LNCaP clone FGC (cell line): Measurements from ENCODE around the gene ZNF660.
"Not testable (repeated sequence)": the region's sequence is repeated elsewhere in the genome, so short reads cannot be mapped to it uniquely, and the experiment has no call there.

Experiments
- DNase-seq: peaks from one replicate; pipeline ENCODE4 v3.0.0-alpha.2; 2011; ENCODE audit warnings: low read depth
- H3K4me3 ChIP-seq: 2 replicates; pipeline ENCODE4 v1.5.1; 2011; ENCODE audit warnings: mild to moderate bottlenecking, low read depth, low read length, control low read depth
- CTCF ChIP-seq: IDR thresholded peaks from 2 replicates; pipeline ENCODE4 v1.5.1; 2012; ENCODE audit warnings: mild to moderate bottlenecking; ENCODE audit not compliant: control insufficient read depth, insufficient read depth; ENCODE audit errors: extremely low read depth

Gene ZNF660

GRCh38 chr3:44562147-44562546, 22.6 kb upstream of the ZNF660 start:
- DNase-seq, result no peak
- no peak for TF ChIP-seq CTCF
- no peak overlapping the region for H3K4me3 ChIP-seq

GRCh38 chr3:44568561-44568960, 16.2 kb upstream of the ZNF660 start:
- TF ChIP-seq CTCF, result no peak
- DNase-seq, result no peak

GRCh38 chr3:44571024-44571423, 13.7 kb upstream of the ZNF660 start:
- DNase-seq, result no peak
- no peak for TF ChIP-seq CTCF
- no peak overlapping the region for H3K4me3 ChIP-seq

More at GRCh38 chr3:44568561-44568960, 16.2 kb upstream of the ZNF660 start:
- no peak overlapping the region for H3K4me3 ChIP-seq

DNA sequence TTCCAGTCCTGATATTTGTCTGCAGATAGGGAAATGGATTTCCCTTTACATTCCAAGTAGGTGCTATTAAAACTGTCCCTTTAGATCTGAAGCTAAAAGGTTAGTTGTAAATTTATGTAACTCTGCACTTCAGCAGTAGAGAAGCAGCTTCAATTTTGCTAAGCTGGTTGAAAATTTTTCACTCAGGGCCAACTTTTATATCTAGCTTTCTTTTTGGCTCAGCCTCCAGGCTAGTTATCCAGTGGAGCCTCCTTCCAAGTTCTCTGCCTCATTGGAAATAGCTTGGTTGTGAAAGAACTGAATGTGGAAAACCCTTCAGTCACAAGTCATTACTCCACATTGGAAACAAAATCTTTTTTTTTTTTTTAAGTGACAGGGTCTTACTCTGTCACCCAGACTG, 8.2 kb upstream of the ZNF660 start:
- H3K4me3 ChIP-seq, result no peak overlapping the region
- no peak for DNase-seq
- no peak for TF ChIP-seq CTCF

DNA sequence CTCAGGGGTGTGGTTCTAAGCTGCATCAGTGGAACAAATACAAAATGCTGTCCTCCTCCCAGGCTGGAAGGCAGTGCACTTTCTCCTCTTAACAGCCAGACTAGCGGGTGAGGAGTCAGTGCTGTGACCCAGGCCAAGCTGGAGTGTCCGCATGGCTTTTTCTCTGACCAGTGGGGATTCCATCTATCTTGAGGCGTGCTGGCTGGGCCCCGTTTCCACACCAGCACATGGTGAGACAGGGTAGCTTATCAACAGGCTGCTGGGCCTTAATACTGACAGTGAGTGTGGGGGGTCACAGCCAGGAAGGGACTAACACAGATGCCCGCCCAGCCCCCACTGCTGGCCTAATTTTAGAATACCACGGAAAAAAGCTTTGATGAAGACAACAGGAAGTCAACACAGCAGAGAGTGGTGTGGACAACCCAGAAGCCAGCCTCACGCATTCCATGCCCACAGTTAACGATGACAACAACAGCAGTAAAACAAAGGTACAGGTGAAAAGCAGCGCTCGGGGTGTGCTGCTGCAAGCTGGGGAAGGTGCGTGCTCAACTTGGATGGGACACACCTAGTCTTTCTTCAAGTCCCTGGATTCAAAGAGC, 7.3 kb upstream of the ZNF660 start:
- H3K4me3 ChIP-seq, DNase-seq: not testable (repeated sequence)

- not testable (repeated sequence) for H3K4me3 ChIP-seq, DNase-seq
Observed at GRCh38 chr3:44578316-44578715, 6.4 kb upstream of the ZNF660 start.

GRCh38 chr3:44578924-44579515, 5.7 kb upstream of the ZNF660 start:
- not testable (repeated sequence) for H3K4me3 ChIP-seq, DNase-seq

DNA sequence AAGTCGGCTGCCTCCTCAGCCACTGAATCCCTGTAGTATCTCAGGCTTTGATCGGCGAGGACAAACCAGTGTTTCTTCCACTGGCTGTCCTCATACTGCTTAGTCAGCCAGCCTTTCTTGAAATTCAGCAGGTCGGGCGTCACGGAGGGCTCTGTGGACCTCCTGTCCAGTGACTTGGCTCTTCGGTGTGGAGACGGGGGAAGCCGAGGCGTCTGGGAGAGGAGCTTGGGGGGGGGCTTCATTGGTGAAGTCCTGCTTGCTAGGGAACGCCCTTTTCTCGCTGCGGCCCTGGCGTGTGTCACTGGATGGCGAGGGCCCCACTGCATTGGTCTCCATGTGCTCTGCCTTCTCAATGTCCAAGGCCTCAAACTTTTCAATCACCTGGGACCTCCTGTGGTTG, 5.0 kb upstream of the ZNF660 start:
- not testable (repeated sequence) for H3K4me3 ChIP-seq, DNase-seq

- DNase-seq, H3K4me3 ChIP-seq: not testable (repeated sequence)
Observed at GRCh38 chr3:44580971-44581370, 3.8 kb upstream of the ZNF660 start.

- no peak for TF ChIP-seq CTCF
- no peak for DNase-seq
Observed at GRCh38 chr3:44596621-44597020, 11.9 kb downstream of the ZNF660 start.

More at GRCh38 chr3:44596621-44597020, 11.9 kb downstream of the ZNF660 start:
- no peak overlapping the region for H3K4me3 ChIP-seq
